Keratinocyte (primary cell): ENCODE measurements around the gene OVOL2. TPM values are rescaled to one million over a fixed set of nuclear protein-coding genes. Genes with fewer than 3 reads are reported as not detected.

Experiments used
- DNase-seq: peaks from one replicate; pipeline ENCODE4 v3.0.0-alpha.2; 2011; ENCODE audit warnings: low read depth, missing footprints, low spot score
- FAIRE-seq: peaks from 2 replicates; lab custom pipeline; 2011; peaks lifted over from hg19 to GRCh38; lab: Jason Lieb, UNC
- H2AFZ ChIP-seq: 2 replicates; pipeline ENCODE4 v1.6.0; 2012; ENCODE audit warnings: low read length, control low read depth, inconsistent platforms; ENCODE audit not compliant: control insufficient read depth
- H3K27ac ChIP-seq: 2 replicates; pipeline ENCODE4 v1.5.1; 2011; ENCODE audit warnings: low read length; ENCODE audit not compliant: control insufficient read depth, insufficient read depth
- H3K27me3 ChIP-seq: 3 replicates; pipeline ENCODE4 v1.6.0; 2011; ENCODE audit warnings: low read length; ENCODE audit not compliant: control insufficient read depth, insufficient read depth; ENCODE audit errors: extremely low read depth
- H3K36me3 ChIP-seq, 2 experiments: 2 replicates in 1 of 2; 3 replicates in 1 of 2; pipeline ENCODE4 v1.5.1; 2011; ENCODE audit warnings: low read length in 2 of 2, mild to moderate bottlenecking in 1 of 2; ENCODE audit not compliant: control insufficient read depth in 2 of 2, insufficient read depth in 2 of 2; ENCODE audit errors: extremely low read depth in 1 of 2
- H3K4me1 ChIP-seq: 3 replicates; pipeline ENCODE4 v1.5.1; 2011; ENCODE audit warnings: low read length; ENCODE audit not compliant: control insufficient read depth, insufficient read depth; ENCODE audit errors: extremely low read depth
- H3K4me2 ChIP-seq: 3 replicates; pipeline ENCODE4 v1.6.0; 2011; ENCODE audit warnings: low read depth, low read length; ENCODE audit not compliant: control insufficient read depth, insufficient read depth; ENCODE audit errors: extremely low read depth
- H3K4me3 ChIP-seq, 3 experiments: fragments of 200-600 bp in 1 of 3; sonication (generic) in 1 of 3; 2 replicates in 2 of 3; 3 replicates in 1 of 3; pipeline ENCODE4 v1.5.1; 2011 to 2016; ENCODE audit warnings: low read length in 3 of 3, mild to moderate bottlenecking in 3 of 3, control low read depth in 2 of 3, inconsistent platforms in 1 of 3, low read depth in 1 of 3, mixed read lengths in 1 of 3, mixed run types in 1 of 3, moderate library complexity in 1 of 3; ENCODE audit not compliant: control insufficient read depth in 2 of 3, insufficient read depth in 2 of 3; ENCODE audit errors: extremely low read depth in 1 of 3
- H3K79me2 ChIP-seq: 2 replicates; pipeline ENCODE4 v1.6.0; 2012; ENCODE audit warnings: low read length; ENCODE audit not compliant: control insufficient read depth, insufficient read depth
- H3K9ac ChIP-seq: 3 replicates; pipeline ENCODE4 v1.6.0; 2011; ENCODE audit warnings: low read length; ENCODE audit not compliant: control insufficient read depth, insufficient read depth; ENCODE audit errors: extremely low read depth
- H3K9me1 ChIP-seq: 3 replicates; pipeline ENCODE4 v1.6.0; 2011; ENCODE audit warnings: low read length; ENCODE audit not compliant: control insufficient read depth, insufficient read depth; ENCODE audit errors: extremely low read depth
- H3K9me3 ChIP-seq: 2 replicates; pipeline ENCODE4 v1.5.1; 2012; ENCODE audit warnings: low read depth, low read length; ENCODE audit not compliant: control insufficient read depth
- H4K20me1 ChIP-seq: 3 replicates; pipeline ENCODE4 v1.6.0; 2011; ENCODE audit warnings: low read length; ENCODE audit not compliant: control insufficient read depth, insufficient read depth; ENCODE audit errors: extremely low read depth
- EZH2 ChIP-seq: IDR thresholded peaks from one replicate; pipeline ENCODE4 v1.6.1; 2012; ENCODE audit warnings: inconsistent platforms, mild to moderate bottlenecking, low read length, moderate library complexity
- dilution Hi-C: fragments of 300-500 bp; cut with MboI; formaldehyde crosslinking; loops from one replicate; pipeline ENCODE4 v1.7.0; 2020; ENCODE audit warnings: low sequenced_read_pairs; ENCODE audit not compliant: extremely low pct_ligation_motif_present
- polyA plus RNA-seq, 5 experiments: library from polyadenylated mRNA; depleted of rRNA in 3 of 5; stranded (reverse) in 3 of 5; stranded (forward) in 1 of 5; unstranded in 1 of 5; fragments of >200 nt; gene quantifications; 1 replicate in 1 of 5; 2 replicates in 3 of 5; 3 replicates in 1 of 5; pipeline versions ENCODE4 v1.2.1 to v1.2.3, GENCODE V29; 2011 to 2012; ENCODE audit warnings: missing spikeins in 2 of 5, low read depth in 1 of 5, low replicate concordance in 1 of 5
- TF ChIP-seq, protein P1 (sequence below), 3 experiments: IDR thresholded peaks in 1 of 3; conservative IDR thresholded peaks in 1 of 3; optimal IDR thresholded peaks in 1 of 3; 2 replicates in 2 of 3; 3 replicates in 1 of 3; pipeline versions ENCODE3 to v1.5.1; 2011; ENCODE audit warnings: low read length in 3 of 3, mild to moderate bottlenecking in 3 of 3, moderate library complexity in 2 of 3, control low read depth in 1 of 3, inconsistent platforms in 1 of 3; ENCODE audit not compliant: insufficient read depth in 2 of 3; ENCODE audit errors: extremely low read depth in 1 of 3

Gene OVOL2
- polyA plus RNA-seq, 1 donor (not counting 4 experiments of a cell fraction or from before 2014, with no cell fraction given), result 4.3 TPM

GRCh38 chr20:18014411-18014810 is 43.3 kb downstream of the OVOL2 start:
- Histone ChIP-seq H3K4me3 (no peak overlapping the region), H3K79me2 (no peaks in the 10 kb centered on the region), H3K27me3 (no peaks in the 10 kb centered on the region), H3K4me1 (no peaks in the 10 kb centered on the region), H3K27ac (no peak overlapping the region), H3K4me2 (no peak overlapping the region), H3K9me1 (no peaks in the 10 kb centered on the region), H3K36me3 (no peaks in the 10 kb centered on the region), H2AFZ (no peak overlapping the region), H4K20me1 (no peaks in the 10 kb centered on the region), H3K9me3 (no peaks in the 10 kb centered on the region), H3K9ac (no peak overlapping the region)
- FAIRE-seq, result no peak
- TF ChIP-seq, protein P1, sequence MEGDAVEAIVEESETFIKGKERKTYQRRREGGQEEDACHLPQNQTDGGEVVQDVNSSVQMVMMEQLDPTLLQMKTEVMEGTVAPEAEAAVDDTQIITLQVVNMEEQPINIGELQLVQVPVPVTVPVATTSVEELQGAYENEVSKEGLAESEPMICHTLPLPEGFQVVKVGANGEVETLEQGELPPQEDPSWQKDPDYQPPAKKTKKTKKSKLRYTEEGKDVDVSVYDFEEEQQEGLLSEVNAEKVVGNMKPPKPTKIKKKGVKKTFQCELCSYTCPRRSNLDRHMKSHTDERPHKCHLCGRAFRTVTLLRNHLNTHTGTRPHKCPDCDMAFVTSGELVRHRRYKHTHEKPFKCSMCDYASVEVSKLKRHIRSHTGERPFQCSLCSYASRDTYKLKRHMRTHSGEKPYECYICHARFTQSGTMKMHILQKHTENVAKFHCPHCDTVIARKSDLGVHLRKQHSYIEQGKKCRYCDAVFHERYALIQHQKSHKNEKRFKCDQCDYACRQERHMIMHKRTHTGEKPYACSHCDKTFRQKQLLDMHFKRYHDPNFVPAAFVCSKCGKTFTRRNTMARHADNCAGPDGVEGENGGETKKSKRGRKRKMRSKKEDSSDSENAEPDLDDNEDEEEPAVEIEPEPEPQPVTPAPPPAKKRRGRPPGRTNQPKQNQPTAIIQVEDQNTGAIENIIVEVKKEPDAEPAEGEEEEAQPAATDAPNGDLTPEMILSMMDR (optimal IDR thresholded peaks at IDR 0.05 in 1 of 3, IDR thresholded peaks at IDR 0.05 in 1 of 3, conservative IDR thresholded peaks at IDR 0.05 in 1 of 3; ENCODE audit: extremely low read depth in 1 of 3, insufficient read depth in 2 of 3, low read length in 3 of 3), result no peak
- dilution Hi-C loops, result no loop called here
- DNase-seq, result no peak

- H3K4me1 ChIP-seq, result no peaks in the 10 kb centered on the region
- no peaks in the 10 kb centered on the region for H3K27me3 ChIP-seq
- no peak overlapping the region for H3K9ac ChIP-seq
- no peak for FAIRE-seq
- TF ChIP-seq, protein P1 (optimal IDR thresholded peaks at IDR 0.05 in 1 of 3, IDR thresholded peaks at IDR 0.05 in 1 of 3, conservative IDR thresholded peaks at IDR 0.05 in 1 of 3; ENCODE audit: extremely low read depth in 1 of 3, insufficient read depth in 2 of 3, low read length in 3 of 3), result no peak
- TF ChIP-seq EZH2, result no peak
- H3K36me3 ChIP-seq, result no peaks in the 10 kb centered on the region
- H3K79me2 ChIP-seq, result no peaks in the 10 kb centered on the region
- no peak overlapping the region for H3K27ac ChIP-seq
- H3K4me2 ChIP-seq, result no peak overlapping the region
- H3K4me3 ChIP-seq, result no peak overlapping the region
- no peak overlapping the region for H2AFZ ChIP-seq
- no peaks in the 10 kb centered on the region for H3K9me1 ChIP-seq
- no peaks in the 10 kb centered on the region for H4K20me1 ChIP-seq
- no peaks in the 10 kb centered on the region for H3K9me3 ChIP-seq
- DNase-seq, result no peak
- dilution Hi-C loops, result no loop called here
These were observed 44.8 kb downstream of the OVOL2 start for GRCh38 chr20:18012901-18013300.
